HCT116 (cell line): ENCODE measurements around the gene PLBD2. TPM values are rescaled to one million over a fixed set of nuclear protein-coding genes. Genes with fewer than 3 reads are reported as not detected.

Source experiments
- ATAC-seq: fragments of 200-7000 bp; cut with Tn5 transposase; 2 replicates; pipeline ENCODE4 v1.9.1; 2020; ENCODE audit warnings: mild to moderate bottlenecking, moderate library complexity
- BruUV-seq: library from RNA; stranded (reverse); fragments of 400-500 nt; replicated peaks from 2 replicates; lab custom pipeline; 2021; lab: Mats Ljungman, UMichigan
- CTCF ChIA-PET: fragments of 300-600 bp; sonication (Branson Sonifier 250); formaldehyde crosslinking; loops from one replicate; lab custom pipeline; 2021; ENCODE audit warnings: antibody characterized with exemption; lab: Charles Lee
- POLR2A ChIA-PET: fragments of 300-600, 350-600 bp; sonication (Branson Sonifier 250); formaldehyde crosslinking; loops from one replicate; lab custom pipeline; 2021; ENCODE audit warnings: antibody characterized with exemption; lab: Charles Lee
- RAD21 ChIA-PET, 2 experiments: fragments of 300-600 bp; sonication (Branson Sonifier 250); formaldehyde crosslinking; loops; one replicate each; lab custom pipeline; 2023; ENCODE audit warnings: low total read pairs in 2 of 2; ENCODE audit not compliant: uncharacterized antibody in 2 of 2, unreplicated experiment in 2 of 2, low non-redundant PET in 1 of 2; lab: Charles Lee
- DNase-seq: peaks from one replicate; pipeline ENCODE4 v3.0.0-alpha.2; 2010; ENCODE audit warnings: low read depth, low spot score
- H2AFZ ChIP-seq: fragments of 200-600 bp; shearing (Covaris generic), sonication (generic); 2 replicates; pipeline ENCODE4 v1.6.1; 2017; ENCODE audit warnings: low read depth, mixed run types, mixed read lengths, antibody characterized with exemption, low read length; ENCODE audit not compliant: poor library complexity, severe bottlenecking
- H3K27ac ChIP-seq: 2 replicates; pipeline ENCODE4 v1.5.1; 2012; ENCODE audit warnings: low read depth, low read length
- H3K27me3 ChIP-seq: fragments of 200-600 bp; sonication (generic); 2 replicates; pipeline ENCODE4 v1.6.1; 2016; ENCODE audit warnings: mixed run types, low read length, mixed read lengths; ENCODE audit not compliant: insufficient read depth
- H3K36me3 ChIP-seq, 2 experiments: fragments of 200-500 bp in 1 of 2; fragments of 200-600 bp in 1 of 2; sonication (Bioruptor generic) in 1 of 2; sonication (generic) in 1 of 2; 2 replicates each; pipeline versions ENCODE4 v1.5.1 to v1.6.1; 2014 to 2016; ENCODE audit warnings: low read length in 2 of 2, inconsistent platforms in 1 of 2, mixed read lengths in 1 of 2, mixed run types in 1 of 2; ENCODE audit not compliant: insufficient read depth in 2 of 2, control insufficient read depth in 1 of 2
- H3K4me1 ChIP-seq, 2 experiments: fragments of 200-600 bp in 1 of 2; sonication (generic) in 1 of 2; 2 replicates each; pipeline versions ENCODE4 v1.5.1 to v1.6.1; 2012 to 2017; ENCODE audit warnings: low read length in 2 of 2, inconsistent platforms in 1 of 2, mild to moderate bottlenecking in 1 of 2, mixed read lengths in 1 of 2, mixed run types in 1 of 2, moderate library complexity in 1 of 2; ENCODE audit not compliant: insufficient read depth in 2 of 2, control insufficient read depth in 1 of 2
- H3K4me2 ChIP-seq: fragments of 200-600 bp; sonication (generic); 2 replicates; pipeline ENCODE4 v1.6.1; 2017; ENCODE audit warnings: mixed run types, low read length, mixed read lengths
- H3K4me3 ChIP-seq, 2 experiments: fragments of 200-600 bp in 1 of 2; sonication (generic) in 1 of 2; replicated peaks in 1 of 2; 2 replicates each; pipeline ENCODE4 v1.5.1; 2011 to 2016; ENCODE audit warnings: low read length in 2 of 2, control low read depth in 1 of 2, low read depth in 1 of 2, mild to moderate bottlenecking in 1 of 2, mixed read lengths in 1 of 2, mixed run types in 1 of 2
- H3K79me2 ChIP-seq: fragments of 200-600 bp; sonication (generic); 2 replicates; pipeline ENCODE4 v1.6.1; 2017; ENCODE audit warnings: mild to moderate bottlenecking, mixed run types, low read length, moderate library complexity, mixed read lengths; ENCODE audit not compliant: insufficient read depth
- H3K9ac ChIP-seq: fragments of 200-600 bp; sonication (generic); 2 replicates; pipeline ENCODE4 v1.6.1; 2016; ENCODE audit warnings: low read length, mixed read lengths
- H3K9me2 ChIP-seq: fragments of 200-600 bp; sonication (generic), shearing (Covaris generic); 2 replicates; pipeline ENCODE4 v1.6.1; 2017; ENCODE audit warnings: mixed run types, mild to moderate bottlenecking, moderate library complexity; ENCODE audit not compliant: insufficient read depth
- H3K9me3 ChIP-seq, 2 experiments: fragments of 200-500 bp in 1 of 2; fragments of 200-600 bp in 1 of 2; sonication (Bioruptor generic) in 1 of 2; sonication (generic) in 1 of 2; 2 replicates each; pipeline ENCODE4 v1.6.1; 2014 to 2017; ENCODE audit warnings: low read length in 2 of 2, mixed read lengths in 2 of 2, inconsistent platforms in 1 of 2, low read depth in 1 of 2, mild to moderate bottlenecking in 1 of 2, mixed run types in 1 of 2, moderate library complexity in 1 of 2; ENCODE audit not compliant: control insufficient read depth in 1 of 2, insufficient read depth in 1 of 2
- H4K20me1 ChIP-seq: fragments of 200-600 bp; sonication (generic), shearing (Covaris generic); 2 replicates; pipeline ENCODE4 v1.6.1; 2017; ENCODE audit warnings: mixed run types, mild to moderate bottlenecking, moderate library complexity; ENCODE audit not compliant: insufficient read depth
- CBX3 ChIP-seq: IDR thresholded peaks from 2 replicates; pipeline ENCODE4 v1.6.1; 2012; ENCODE audit warnings: low read depth
- CTCF ChIP-seq, 3 experiments: fragments of 200-600 bp in 1 of 3; sonication (generic) in 1 of 3; IDR thresholded peaks in 2 of 3; conservative IDR thresholded peaks in 1 of 3; 2 replicates each; pipeline ENCODE4 v1.5.1; 2012 to 2017; ENCODE audit warnings: low read depth in 2 of 3, low read length in 2 of 3, antibody characterized with exemption in 1 of 3, borderline replicate concordance in 1 of 3, control low read depth in 1 of 3, mild to moderate bottlenecking in 1 of 3, mixed read lengths in 1 of 3, mixed run types in 1 of 3, moderate library complexity in 1 of 3; ENCODE audit not compliant: insufficient read depth in 1 of 3
- ELF1 ChIP-seq: IDR thresholded peaks from 2 replicates; pipeline ENCODE4 v1.6.1; 2012; ENCODE audit warnings: low read depth, borderline replicate concordance
- EZH2phosphoT487 ChIP-seq: fragments of 200-600 bp; IDR thresholded peaks from 2 replicates; pipeline ENCODE4 v1.6.1; 2018; ENCODE audit warnings: antibody characterized with exemption, borderline replicate concordance
- FOSL1 ChIP-seq: IDR thresholded peaks from 2 replicates; pipeline ENCODE4 v1.6.1; 2012; ENCODE audit warnings: low read depth
- JUND ChIP-seq: IDR thresholded peaks from 2 replicates; pipeline ENCODE4 v1.6.1; 2012
- POLR2A ChIP-seq: IDR thresholded peaks from 2 replicates; pipeline ENCODE4 v1.7.0; 2011; ENCODE audit warnings: borderline replicate concordance; ENCODE audit not compliant: insufficient read depth, insufficient read length; ENCODE audit errors: extremely low read depth
- POLR2AphosphoS5 ChIP-seq: IDR thresholded peaks from 2 replicates; pipeline ENCODE4 v1.6.1; 2011; ENCODE audit warnings: mild to moderate bottlenecking, low read depth, low read length, moderate library complexity
- RAD21 ChIP-seq: IDR thresholded peaks from 2 replicates; pipeline ENCODE4 v1.6.1; 2012; ENCODE audit warnings: low read depth, mild to moderate bottlenecking
- TCF7L2 ChIP-seq: IDR thresholded peaks from 2 replicates; pipeline ENCODE4 v1.7.0; 2011; ENCODE audit warnings: borderline replicate concordance, inconsistent platforms; ENCODE audit not compliant: insufficient read depth, insufficient read length; ENCODE audit errors: extremely low read depth
- ZBTB33 ChIP-seq: IDR thresholded peaks from 2 replicates; pipeline ENCODE4 v1.6.1; 2011; ENCODE audit warnings: mild to moderate bottlenecking, low read length, moderate library complexity; ENCODE audit not compliant: insufficient replicate concordance; ENCODE audit errors: extremely low read depth
- ZFX ChIP-seq: fragments of 450-650 bp; IDR thresholded peaks from 2 replicates; pipeline ENCODE4 v1.6.1; 2017
- intact Hi-C: fragments of 100-400 bp; cut with micrococcal nuclease; formaldehyde crosslinking; loops from 2 replicates; pipeline ENCODE4 v1.10.0; 2022
- total RNA-seq: library from RNA; stranded (reverse); gene quantifications from one replicate; pipeline ENCODE4 v1.2.1, GENCODE V29; 2021; ENCODE audit not compliant: unreplicated experiment
- TF ChIP-seq, protein P1 (sequence below): IDR thresholded peaks from 2 replicates; pipeline ENCODE4 v1.6.1; 2012

PLBD2 gene
- total RNA-seq, 1 experiment from 2014 or later = 45.0 TPM

GRCh38 chr12:113361574-113362370 lies 3.4 kb downstream of the PLBD2 start:
- H3K4me1 ChIP-seq = peaks cover 12 to 23% of the 10 kb centered on the region in 2 experiments
- intact Hi-C loops = no loop called here
- DNase-seq (no peak), ATAC-seq (no peak)
- no peak overlapping the region for H3K9ac ChIP-seq
- H3K27me3 ChIP-seq = no peaks in the 10 kb centered on the region
- no TSS peak for BruUV-seq
- peaks cover 24% of the 10 kb centered on the region for H3K79me2 ChIP-seq
- no peak for TF ChIP-seq RAD21
- no peak for TF ChIP-seq POLR2A
- TF ChIP-seq CBX3 = no peak
- TF ChIP-seq JUND = no peak
- TF ChIP-seq TCF7L2 = no peak
- TF ChIP-seq ZBTB33 = no peak
- no peak for TF ChIP-seq EZH2phosphoT487
- TF ChIP-seq ZFX = no peak
- no peak for TF ChIP-seq ELF1
- TF ChIP-seq, protein P1, sequence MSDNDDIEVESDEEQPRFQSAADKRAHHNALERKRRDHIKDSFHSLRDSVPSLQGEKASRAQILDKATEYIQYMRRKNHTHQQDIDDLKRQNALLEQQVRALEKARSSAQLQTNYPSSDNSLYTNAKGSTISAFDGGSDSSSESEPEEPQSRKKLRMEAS = no peak
- no peak for TF ChIP-seq CTCF (IDR thresholded peaks at IDR 0.05 in 2 of 3, conservative IDR thresholded peaks at IDR 0.05 in 1 of 3; ENCODE audit: borderline replicate concordance in 1 of 3, insufficient read depth in 1 of 3, low read depth in 2 of 3, low read length in 2 of 3)
- no peak for TF ChIP-seq POLR2AphosphoS5
- no peak for TF ChIP-seq FOSL1
- no peak overlapping the region for H3K27ac ChIP-seq
- no peak overlapping the region for H3K4me2 ChIP-seq
- ChIA-PET POLR2A (interaction anchor here (0.6 to 1.6 kb wide), 2 partner anchors 27 to 224 kb away, joined by 3 read pairs; partner anchors contain the start of gene SLC8B1), RAD21 (no interaction called here), CTCF (no interaction called here)
- no peak overlapping the region for H2AFZ ChIP-seq
- no peak overlapping the region for H3K4me3 ChIP-seq
- H3K9me2 ChIP-seq = no peaks in the 10 kb centered on the region
- H4K20me1 ChIP-seq = no peaks in the 10 kb centered on the region
- no peaks in the 10 kb centered on the region for H3K9me3 ChIP-seq
- H3K36me3 ChIP-seq = no peaks in the 10 kb centered on the region; a peak in 1 of 4 replicates
